ENCODE measurements around the gene LPP.

Gene LPP

DNA sequence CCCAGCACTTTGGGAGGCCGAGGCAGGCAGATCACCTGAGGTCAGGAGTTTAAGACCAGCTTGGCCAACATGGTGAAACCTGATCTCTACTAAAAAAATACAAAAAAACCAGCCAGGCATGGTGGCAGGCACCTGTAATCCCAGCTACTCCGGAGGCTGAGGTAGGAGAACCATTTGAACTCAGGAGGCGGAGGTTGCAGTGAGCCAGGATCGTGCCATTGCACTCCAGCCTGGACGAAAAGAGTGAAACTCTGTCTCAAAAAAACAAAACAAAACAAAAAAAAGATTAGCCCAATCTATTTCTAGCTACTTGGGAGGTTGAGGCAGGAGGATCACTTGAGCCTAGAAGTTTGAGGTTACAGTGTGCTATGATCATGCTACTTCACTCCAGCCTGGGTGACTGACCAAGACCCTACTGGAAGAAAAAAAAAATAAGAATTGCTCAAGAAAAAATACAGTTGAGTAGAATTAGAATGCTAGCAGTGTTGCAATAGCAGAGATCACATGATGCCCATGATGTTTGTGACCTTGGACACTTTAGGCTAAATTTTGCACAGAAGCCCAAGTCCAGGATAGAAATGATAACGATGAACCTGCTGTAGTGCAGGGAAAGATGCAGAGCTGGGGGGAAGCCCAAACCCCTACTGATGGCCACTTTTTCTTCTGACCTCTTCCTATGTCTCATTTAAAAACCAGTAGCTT, 162.2 kb downstream of the LPP start:
- Histone ChIP-seq H3K36me3 (ENCODE audit: control insufficient read depth, insufficient read depth, low read length) (peaks cover 3% of the 10 kb centered on the region), H3K27ac (ENCODE audit: low read depth, low read length, severe bottlenecking) (no peak overlapping the region), H3K4me3 (ENCODE audit: extremely low read depth, insufficient read depth, low read length, poor library complexity, severe bottlenecking) (no peak overlapping the region), H3K9me3 (ENCODE audit: control insufficient read depth, low read length) (no peaks in the 10 kb centered on the region), H3K4me1 (ENCODE audit: control insufficient read depth, insufficient read depth, low read length, poor library complexity, severe bottlenecking) (peaks cover 3% of the 10 kb centered on the region)
- WGBS, 2 experiments (ENCODE audit: insufficient coverage in 2 of 2): 88 to 94% methylated on average over 3 to 4 of the region's 6 CpGs

DNA sequence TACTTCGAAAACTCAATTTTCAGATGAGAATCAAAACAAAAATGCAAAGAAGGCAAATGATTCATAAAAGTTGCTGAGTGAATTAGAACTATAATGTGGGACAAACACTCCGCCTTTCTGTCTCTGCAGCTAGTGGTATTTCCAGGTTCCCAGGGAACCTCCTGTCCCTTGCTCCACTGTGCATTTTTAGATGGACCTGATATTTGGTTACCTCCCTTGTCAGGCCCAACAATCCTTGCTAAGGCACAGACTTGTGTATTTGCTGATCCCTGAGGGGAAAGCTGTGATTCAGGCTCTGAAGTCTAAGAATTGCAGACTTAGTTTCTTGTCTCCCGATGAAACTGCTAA, 162.7 kb downstream of the LPP start:
- no peak overlapping the region for H3K27ac ChIP-seq (ENCODE audit: low read depth, low read length, severe bottlenecking)
- H3K36me3 ChIP-seq (ENCODE audit: control insufficient read depth, insufficient read depth, low read length): peaks cover 3% of the 10 kb centered on the region
- H3K9me3 ChIP-seq (ENCODE audit: control insufficient read depth, low read length): no peaks in the 10 kb centered on the region
- no peak overlapping the region for H3K4me3 ChIP-seq (ENCODE audit: extremely low read depth, insufficient read depth, low read length, poor library complexity, severe bottlenecking)
- H3K4me1 ChIP-seq (ENCODE audit: control insufficient read depth, insufficient read depth, low read length, poor library complexity, severe bottlenecking): peaks cover 3% of the 10 kb centered on the region
- 100% methylated on average over 1 to 2 of the region's 3 CpGs for WGBS, 2 experiments (ENCODE audit: insufficient coverage in 2 of 2)

DNA sequence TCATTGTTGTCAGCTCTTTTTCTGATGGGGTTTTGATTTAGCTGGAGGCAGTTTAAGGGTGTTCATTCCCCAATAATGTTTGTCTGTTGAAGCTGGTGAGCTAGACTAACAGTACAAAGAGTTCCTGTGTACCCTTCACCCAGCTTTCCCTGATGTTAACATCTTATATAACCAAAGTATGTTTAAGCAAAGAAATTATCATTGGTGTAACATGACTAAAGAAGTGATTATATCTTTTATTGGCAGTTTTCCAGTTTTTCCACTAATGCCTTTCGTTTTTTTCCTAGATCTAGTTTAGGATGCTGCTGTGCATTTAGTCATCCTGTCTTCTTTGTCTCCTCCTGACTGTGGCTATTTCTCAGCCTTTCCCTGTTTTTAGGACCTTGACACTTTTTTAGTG, 165.6 kb downstream of the LPP start:
- Histone ChIP-seq H3K4me1 (ENCODE audit: control insufficient read depth, insufficient read depth, low read length, poor library complexity, severe bottlenecking) (peaks cover 3% of the 10 kb centered on the region), H3K9me3 (ENCODE audit: control insufficient read depth, low read length) (no peaks in the 10 kb centered on the region), H3K4me3 (ENCODE audit: extremely low read depth, insufficient read depth, low read length, poor library complexity, severe bottlenecking) (no peak overlapping the region), H3K36me3 (ENCODE audit: control insufficient read depth, insufficient read depth, low read length) (peaks cover 5% of the 10 kb centered on the region), H3K27ac (ENCODE audit: low read depth, low read length, severe bottlenecking) (no peak overlapping the region)
- no CpG with 5 or more reads among the region's 1 CpG for WGBS, 2 experiments (ENCODE audit: insufficient coverage in 2 of 2)

DNA sequence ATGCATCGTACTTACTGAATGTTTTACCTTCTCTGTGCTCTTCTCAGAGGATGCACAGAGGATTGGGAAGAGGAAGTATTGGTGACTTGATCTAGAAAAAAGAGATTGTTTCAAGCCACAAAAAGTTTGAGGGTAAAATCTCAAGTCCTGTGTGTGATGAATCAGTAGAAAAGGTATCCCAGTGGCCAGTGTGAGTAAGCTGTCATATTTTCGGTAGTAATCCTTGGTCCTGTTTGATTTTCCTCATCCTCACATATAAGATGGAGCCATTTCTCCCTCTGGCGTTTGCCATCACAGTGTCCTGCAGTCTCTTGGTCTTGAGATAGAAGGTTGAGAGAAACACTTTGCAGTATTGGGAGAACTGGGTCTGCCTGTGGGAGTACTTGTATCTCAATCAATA, 166.8 kb downstream of the LPP start:
- H3K9me3 ChIP-seq (ENCODE audit: control insufficient read depth, low read length): no peaks in the 10 kb centered on the region
- H3K4me1 ChIP-seq (ENCODE audit: control insufficient read depth, insufficient read depth, low read length, poor library complexity, severe bottlenecking): peaks cover 3% of the 10 kb centered on the region
- H3K36me3 ChIP-seq (ENCODE audit: control insufficient read depth, insufficient read depth, low read length): peaks cover 8% of the 10 kb centered on the region
- H3K27ac ChIP-seq (ENCODE audit: low read depth, low read length, severe bottlenecking): no peak overlapping the region
- WGBS, 2 experiments (ENCODE audit: insufficient coverage in 2 of 2): 100% methylated on average over 1 to 2 of the region's 3 CpGs
- no peak overlapping the region for H3K4me3 ChIP-seq (ENCODE audit: extremely low read depth, insufficient read depth, low read length, poor library complexity, severe bottlenecking)

DNA sequence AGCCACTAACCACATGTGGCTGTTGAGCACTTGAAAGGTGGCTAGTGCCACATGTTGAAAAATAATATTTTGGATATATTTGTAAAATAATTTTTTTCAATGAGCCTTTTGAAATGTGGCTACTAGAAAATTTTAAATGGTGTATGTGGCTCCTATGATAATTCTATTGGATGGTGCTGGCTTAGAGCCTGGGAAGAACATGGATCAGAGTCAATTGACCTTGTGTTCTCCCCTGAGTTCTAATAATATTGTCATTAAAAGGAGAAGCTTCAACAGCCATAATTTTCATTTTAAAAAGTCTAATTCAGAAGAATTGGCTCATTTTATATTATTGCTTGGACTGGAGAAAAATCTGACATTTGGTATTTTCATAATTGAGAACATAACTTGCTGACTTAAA, 167.3 kb downstream of the LPP start:
- Histone ChIP-seq H3K4me3 (ENCODE audit: extremely low read depth, insufficient read depth, low read length, poor library complexity, severe bottlenecking) (no peak overlapping the region), H3K27ac (ENCODE audit: low read depth, low read length, severe bottlenecking) (no peak overlapping the region), H3K9me3 (ENCODE audit: control insufficient read depth, low read length) (no peaks in the 10 kb centered on the region), H3K4me1 (ENCODE audit: control insufficient read depth, insufficient read depth, low read length, poor library complexity, severe bottlenecking) (peaks cover 3% of the 10 kb centered on the region), H3K36me3 (ENCODE audit: control insufficient read depth, insufficient read depth, low read length) (peaks cover 13% of the 10 kb centered on the region)

DNA sequence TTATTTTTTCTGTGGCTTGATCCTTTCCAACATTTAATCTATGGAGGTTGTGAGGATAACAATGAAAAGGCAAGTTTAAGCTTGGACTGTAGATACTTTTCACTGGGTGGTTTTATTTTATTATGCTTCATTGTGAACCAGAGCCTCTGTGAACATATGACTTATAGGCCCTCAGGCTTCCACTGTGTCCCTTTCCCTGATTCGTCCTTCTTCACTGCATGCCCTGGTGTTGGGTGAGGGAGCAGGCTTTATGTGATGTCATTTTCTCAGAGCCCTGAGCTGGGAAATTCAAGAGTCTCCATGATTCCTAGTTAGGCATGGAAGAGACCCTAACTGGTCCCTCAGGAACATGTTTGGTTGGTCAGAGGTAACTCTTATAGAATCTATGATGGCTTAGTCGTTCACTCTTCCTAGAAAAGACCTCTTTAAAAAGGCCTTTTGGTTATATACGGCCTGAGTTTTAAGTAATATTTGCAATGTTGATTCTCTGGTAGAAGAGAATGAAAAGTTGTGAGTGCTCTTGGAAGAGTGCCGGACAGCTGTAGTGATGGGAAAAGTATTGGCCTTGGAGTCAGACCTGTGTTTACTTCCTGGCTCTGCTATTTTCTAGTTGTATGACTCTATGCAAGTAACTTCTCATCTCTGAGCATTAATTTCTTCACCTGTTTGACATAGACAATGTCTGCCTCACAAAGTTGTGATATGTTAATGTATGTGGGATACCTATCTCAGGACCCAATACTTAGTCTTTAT, 168.4 kb downstream of the LPP start:
- Histone ChIP-seq H3K27ac (ENCODE audit: low read depth, low read length, severe bottlenecking) (no peak overlapping the region), H3K4me1 (ENCODE audit: control insufficient read depth, insufficient read depth, low read length, poor library complexity, severe bottlenecking) (peaks cover 3% of the 10 kb centered on the region), H3K9me3 (ENCODE audit: control insufficient read depth, low read length) (no peaks in the 10 kb centered on the region), H3K36me3 (ENCODE audit: control insufficient read depth, insufficient read depth, low read length) (peaks cover 20% of the 10 kb centered on the region), H3K4me3 (ENCODE audit: extremely low read depth, insufficient read depth, low read length, poor library complexity, severe bottlenecking) (no peak overlapping the region)
- 94 to 100% methylated on average over 3 of the region's 4 CpGs for WGBS, 2 experiments (ENCODE audit: insufficient coverage in 2 of 2)

DNA sequence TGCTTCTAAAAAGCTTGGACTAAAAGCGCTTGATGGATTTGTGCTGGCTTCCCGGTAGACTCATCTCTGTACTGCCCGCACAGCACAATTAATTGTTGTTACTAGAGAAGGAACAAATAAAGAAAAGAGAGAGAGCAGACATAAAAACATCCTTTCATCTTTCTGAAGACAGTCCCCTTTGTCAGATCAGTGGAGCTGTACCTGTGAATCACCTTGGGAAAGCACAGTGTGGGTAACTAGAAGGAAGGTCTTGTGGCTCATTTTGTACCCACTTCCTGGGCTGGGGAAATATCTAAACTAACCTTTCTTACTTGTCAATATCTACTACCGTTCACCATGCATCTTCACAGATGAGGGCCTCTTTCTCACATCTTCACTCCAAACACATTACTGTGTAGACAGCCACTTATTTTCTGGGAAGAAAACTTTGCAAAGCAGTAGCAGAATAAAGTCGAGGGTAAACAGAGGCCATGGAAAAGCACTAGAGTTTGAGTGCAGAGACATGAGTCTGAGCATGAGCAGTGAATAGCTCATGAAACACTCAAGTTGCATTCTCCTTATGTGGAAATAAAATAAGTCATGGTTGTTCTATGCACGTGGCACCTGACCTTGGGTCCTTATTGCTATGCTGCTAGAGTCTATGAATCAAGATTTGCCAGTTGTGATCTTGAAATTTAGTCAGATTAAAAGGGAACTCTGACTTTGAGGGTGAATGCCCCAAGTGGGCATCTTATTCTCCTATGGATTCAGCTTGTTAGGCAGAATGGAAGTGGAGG, 169.3 kb downstream of the LPP start:
- peaks cover 23% of the 10 kb centered on the region for H3K36me3 ChIP-seq (ENCODE audit: control insufficient read depth, insufficient read depth, low read length)
- WGBS, 2 experiments (ENCODE audit: insufficient coverage in 2 of 2): 96 to 98% methylated on average over 4 of the region's 6 CpGs
- peaks cover 3% of the 10 kb centered on the region for H3K4me1 ChIP-seq (ENCODE audit: control insufficient read depth, insufficient read depth, low read length, poor library complexity, severe bottlenecking)
- H3K4me3 ChIP-seq (ENCODE audit: extremely low read depth, insufficient read depth, low read length, poor library complexity, severe bottlenecking): no peak overlapping the region
- H3K27ac ChIP-seq (ENCODE audit: low read depth, low read length, severe bottlenecking): no peak overlapping the region
- no peaks in the 10 kb centered on the region for H3K9me3 ChIP-seq (ENCODE audit: control insufficient read depth, low read length)

DNA sequence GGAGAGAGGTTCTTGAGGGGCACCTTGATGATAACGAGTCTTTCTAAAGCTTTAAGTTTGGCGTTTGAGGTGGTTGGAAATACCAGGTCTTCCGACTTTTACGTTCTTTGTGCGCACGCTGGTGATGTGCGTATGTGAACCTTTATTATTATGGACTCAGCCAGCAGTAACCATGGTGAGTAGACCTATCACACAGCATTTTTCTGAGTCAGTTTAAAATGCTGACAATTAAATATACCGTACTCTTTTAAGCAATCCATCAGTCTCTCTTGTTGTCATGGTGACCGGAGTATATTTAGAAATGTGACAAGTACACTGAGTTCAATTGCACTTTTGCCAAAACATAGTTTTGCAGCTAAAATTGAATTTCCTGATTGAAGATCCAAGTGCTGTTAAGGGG, 172.2 kb downstream of the LPP start:
- H3K4me1 ChIP-seq (ENCODE audit: control insufficient read depth, insufficient read depth, low read length, poor library complexity, severe bottlenecking): no peaks in the 10 kb centered on the region
- 92 to 100% methylated on average over 7 to 9 of the region's 9 CpGs for WGBS, 2 experiments (ENCODE audit: insufficient coverage in 2 of 2)
- peaks cover 23% of the 10 kb centered on the region for H3K36me3 ChIP-seq (ENCODE audit: control insufficient read depth, insufficient read depth, low read length)
- no peaks in the 10 kb centered on the region for H3K9me3 ChIP-seq (ENCODE audit: control insufficient read depth, low read length)
- no peak overlapping the region for H3K4me3 ChIP-seq (ENCODE audit: extremely low read depth, insufficient read depth, low read length, poor library complexity, severe bottlenecking)
- peak overlapping the region; percentile 52 for H3K27ac ChIP-seq (ENCODE audit: low read depth, low read length, severe bottlenecking)

DNA sequence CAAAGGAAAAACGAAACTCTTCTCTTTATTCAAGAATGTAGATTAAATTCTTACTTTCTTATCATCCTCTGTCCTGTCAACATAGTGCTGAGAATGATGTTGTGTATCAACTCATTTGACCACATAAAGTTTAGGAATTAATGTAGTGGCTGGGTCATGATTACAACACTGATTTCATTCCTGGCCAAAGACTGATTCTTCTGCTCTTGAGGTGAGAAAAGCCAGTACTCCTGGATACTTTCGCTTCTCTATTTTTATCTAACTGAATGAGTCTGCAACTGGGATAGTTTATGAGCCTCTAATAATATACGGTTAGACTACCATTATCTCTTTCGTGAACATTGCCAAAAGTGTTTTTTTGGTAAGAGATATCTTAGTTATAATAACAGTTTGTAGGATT, 173.0 kb downstream of the LPP start:
- H3K9me3 ChIP-seq (ENCODE audit: control insufficient read depth, low read length): no peaks in the 10 kb centered on the region
- peaks cover 23% of the 10 kb centered on the region for H3K36me3 ChIP-seq (ENCODE audit: control insufficient read depth, insufficient read depth, low read length)
- no peak overlapping the region for H3K27ac ChIP-seq (ENCODE audit: low read depth, low read length, severe bottlenecking)
- WGBS, 2 experiments (ENCODE audit: insufficient coverage in 2 of 2): 100% methylated on average over 1 of the region's 4 CpGs; no CpG with 5 or more reads in 1 of the 2 experiments
- no peaks in the 10 kb centered on the region for H3K4me1 ChIP-seq (ENCODE audit: control insufficient read depth, insufficient read depth, low read length, poor library complexity, severe bottlenecking)
- no peak overlapping the region for H3K4me3 ChIP-seq (ENCODE audit: extremely low read depth, insufficient read depth, low read length, poor library complexity, severe bottlenecking)

DNA sequence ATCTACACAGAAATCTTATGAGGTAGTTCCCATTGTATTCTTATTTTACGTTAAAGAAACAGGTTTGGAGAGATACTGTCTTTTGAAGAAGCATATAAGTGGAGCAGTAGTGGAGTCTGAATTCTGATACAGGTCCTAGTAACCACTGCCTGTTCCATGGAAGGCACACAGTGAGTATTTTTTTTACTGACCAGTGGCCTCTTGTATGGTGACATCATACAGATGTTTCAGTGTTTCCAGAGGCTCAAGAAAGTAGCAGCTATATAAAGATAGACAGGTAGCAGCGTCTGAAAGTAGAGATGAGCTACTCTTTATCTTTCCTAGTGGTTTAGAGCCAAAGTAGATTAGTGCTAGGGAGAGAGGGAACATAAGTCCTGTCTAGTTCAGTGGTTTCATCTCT, 173.5 kb downstream of the LPP start:
- Histone ChIP-seq H3K27ac (ENCODE audit: low read depth, low read length, severe bottlenecking) (no peak overlapping the region), H3K9me3 (ENCODE audit: control insufficient read depth, low read length) (no peaks in the 10 kb centered on the region), H3K36me3 (ENCODE audit: control insufficient read depth, insufficient read depth, low read length) (peaks cover 23% of the 10 kb centered on the region), H3K4me1 (ENCODE audit: control insufficient read depth, insufficient read depth, low read length, poor library complexity, severe bottlenecking) (no peaks in the 10 kb centered on the region), H3K4me3 (ENCODE audit: extremely low read depth, insufficient read depth, low read length, poor library complexity, severe bottlenecking) (no peak overlapping the region)
- WGBS, 2 experiments (ENCODE audit: insufficient coverage in 2 of 2): 88 to 92% methylated on average over 1 to 2 of the region's 2 CpGs

Data from mesodermal cell (in vitro differentiated cells).